GM12878 (cell line): Measurements from ENCODE around the gene OMP. TPM values are rescaled to one million over a fixed set of nuclear protein-coding genes. Genes with fewer than 3 reads are reported as not detected.

Experiments
- ATAC-seq: fragments of 200-7000 bp; cut with Tn5 transposase; 3 replicates; pipeline ENCODE4 v1.9.1; 2020; ENCODE audit warnings: mild to moderate bottlenecking, moderate library complexity
- BruUV-seq: library from RNA; stranded (reverse); fragments of 400-500 nt; replicated peaks from 2 replicates; lab custom pipeline; 2021; lab: Mats Ljungman, UMichigan
- CTCF ChIA-PET: fragments of 300-600 bp; sonication (Branson Sonifier 250); formaldehyde crosslinking; extraction: SDS; loops from one replicate; lab custom pipeline; 2021; ENCODE audit warnings: inconsistent platforms; lab: Yijun Ruan, JAX
- POLR2A ChIA-PET: fragments of 350-600 bp; formaldehyde crosslinking; extraction: SDS; loops from one replicate; lab custom pipeline; 2021; ENCODE audit warnings: inconsistent platforms; lab: Charles Lee
- RAD21 ChIA-PET: fragments of 300-600 bp; sonication (Branson Sonifier 250); formaldehyde crosslinking; loops from one replicate; lab custom pipeline; 2023; ENCODE audit warnings: antibody characterized with exemption; ENCODE audit not compliant: unreplicated experiment; lab: Charles Lee
- SMC1A ChIA-PET: fragments of 300-600 bp; sonication (Branson Sonifier 250); formaldehyde crosslinking; loops from one replicate; lab custom pipeline; 2023; ENCODE audit not compliant: unreplicated experiment, uncharacterized antibody; lab: Charles Lee
- DNase-seq: peaks from one replicate; pipeline ENCODE4 v3.0.0-alpha.2; 2011; ENCODE audit warnings: low read depth, low spot score
- FAIRE-seq: peaks from 3 replicates; lab custom pipeline; 2011; peaks lifted over from hg19 to GRCh38; lab: Jason Lieb, UNC
- H2AFZ ChIP-seq: 2 replicates; pipeline ENCODE4 v1.6.0; 2011; ENCODE audit warnings: low read depth, low read length, control low read depth; ENCODE audit not compliant: control insufficient read depth
- H3K27ac ChIP-seq: 2 replicates; pipeline ENCODE4 v1.5.1; 2011; ENCODE audit warnings: control low read depth; ENCODE audit not compliant: control insufficient read depth, insufficient read depth
- H3K27me3 ChIP-seq, 2 experiments: replicated peaks in 1 of 2; 2 replicates each; pipeline versions ENCODE4 v1.6.0 to v1.6.1; 2011; ENCODE audit warnings: low read length in 1 of 2; ENCODE audit not compliant: control insufficient read depth in 2 of 2, insufficient read depth in 2 of 2
- H3K36me3 ChIP-seq, 2 experiments: 2 replicates each; pipeline ENCODE4 v1.5.1; 2011; ENCODE audit warnings: low read length in 1 of 2; ENCODE audit not compliant: control insufficient read depth in 2 of 2, insufficient read depth in 2 of 2
- H3K4me1 ChIP-seq: 2 replicates; pipeline ENCODE4 v1.6.1; 2011; ENCODE audit warnings: mild to moderate bottlenecking, low read length, moderate library complexity, mixed read lengths; ENCODE audit not compliant: control insufficient read depth, insufficient read depth
- H3K4me2 ChIP-seq: 2 replicates; pipeline ENCODE4 v1.6.0; 2011; ENCODE audit warnings: control low read depth; ENCODE audit not compliant: control insufficient read depth, insufficient read depth
- H3K4me3 ChIP-seq: fragments of 200-600 bp; sonication (generic); 2 replicates; pipeline ENCODE4 v1.5.1; 2016
- H3K79me2 ChIP-seq: 2 replicates; pipeline ENCODE4 v1.6.0; 2011; ENCODE audit warnings: low read length; ENCODE audit not compliant: control insufficient read depth, insufficient read depth
- H3K9ac ChIP-seq: 2 replicates; pipeline ENCODE4 v1.8.0; 2011; ENCODE audit warnings: low read length, control low read depth, mixed read lengths; ENCODE audit not compliant: control insufficient read depth, insufficient read depth
- H3K9me3 ChIP-seq: replicated peaks from 3 replicates; pipeline ENCODE4 v1.5.1; 2011; ENCODE audit warnings: mild to moderate bottlenecking, low read length; ENCODE audit not compliant: control insufficient read depth, insufficient read depth
- H4K20me1 ChIP-seq: 2 replicates; pipeline ENCODE4 v1.6.0; 2011; ENCODE audit not compliant: control insufficient read depth, insufficient read depth
- ATF7 ChIP-seq: fragments of 450-650 bp; IDR thresholded peaks from 2 replicates; pipeline ENCODE4 v1.6.1; 2016; ENCODE audit warnings: low read depth, mild to moderate bottlenecking
- BACH1 ChIP-seq: fragments of 450-650 bp; IDR thresholded peaks from 2 replicates; pipeline ENCODE4 v1.6.1; 2017; ENCODE audit warnings: mild to moderate bottlenecking, borderline replicate concordance
- BRCA1 ChIP-seq: IDR thresholded peaks from 2 replicates; pipeline ENCODE4 v1.6.1; 2011; ENCODE audit warnings: low read depth, low read length, improper control_type of control experiment
- HDAC2 ChIP-seq: fragments of 200-600 bp; sonication (generic); IDR thresholded peaks from 2 replicates; pipeline ENCODE4 v1.6.1; 2017
- KLF5 ChIP-seq: fragments of 450-650 bp; IDR thresholded peaks from 2 replicates; pipeline ENCODE4 v1.6.1; 2014; ENCODE audit warnings: mild to moderate bottlenecking; ENCODE audit not compliant: partially characterized antibody
- NFIC ChIP-seq: IDR thresholded peaks from 2 replicates; pipeline ENCODE4 v1.6.1; 2012; ENCODE audit warnings: low read depth, mild to moderate bottlenecking, inconsistent platforms, low read length, moderate library complexity
- NFXL1 ChIP-seq: fragments of 450-650 bp; IDR thresholded peaks from 2 replicates; pipeline ENCODE4 v1.6.1; 2017; ENCODE audit warnings: antibody characterized with exemption, mild to moderate bottlenecking, borderline replicate concordance
- POLR2AphosphoS2 ChIP-seq: IDR thresholded peaks from 2 replicates; pipeline ENCODE4 v1.6.1; 2011; ENCODE audit warnings: low read depth, mild to moderate bottlenecking, low read length, improper control_type of control experiment, moderate library complexity
- TAF1 ChIP-seq: IDR thresholded peaks from 2 replicates; pipeline ENCODE4 v1.6.1; 2011; ENCODE audit warnings: mild to moderate bottlenecking, low read depth, low read length, borderline replicate concordance
- WRNIP1 ChIP-seq: IDR thresholded peaks from 2 replicates; pipeline ENCODE4 v1.6.1; 2011; ENCODE audit warnings: low read depth, low read length, improper control_type of control experiment, borderline replicate concordance
- ZNF274 ChIP-seq: IDR thresholded peaks from one replicate; pipeline ENCODE4 v1.8.0; 2011; ENCODE audit not compliant: insufficient read length, insufficient read depth
- WGBS: methylation state at CpG from one replicate; pipeline ENCODE4 v1.1.6; 2016; ENCODE audit warnings: low lambda C conversion rate; ENCODE audit not compliant: insufficient replicate concordance, insufficient coverage; ENCODE audit errors: missing lambda C conversion rate; 5-methylcytosine and 5-hydroxymethylcytosine counted together
- in situ Hi-C: fragments of 300-500 bp; cut with MboI; formaldehyde crosslinking; loops from 9 replicates; pipeline ENCODE4 v1.14.3; 2018; ENCODE audit warnings: mixed read lengths
- intact Hi-C: fragments of 100-400 bp; cut with micrococcal nuclease; formaldehyde crosslinking; loops from one replicate; pipeline ENCODE4 v1.14.2; 2022; ENCODE audit not compliant: unreplicated experiment
- polyA plus RNA-seq, 11 experiments: library from polyadenylated mRNA; depleted of rRNA in 4 of 11; unstranded in 6 of 11; stranded (reverse) in 5 of 11; fragments of >200 nt; fragmentation: Nextera tagmentation in 4 of 11; fragmentation: Illumina TruSeq in 1 of 11; extraction: Ambion mirVana in 4 of 11; extraction: Trizol in 1 of 11; gene quantifications; 1 replicate in 1 of 11; 2 replicates in 10 of 11; pipeline versions ENCODE4 v1.2.1 to v1.2.3, GENCODE V29; 2011 to 2016; ENCODE audit warnings: inconsistent platforms in 2 of 11, missing spikeins in 2 of 11, low read depth in 1 of 11
- total RNA-seq, 4 experiments: library from RNA; depleted of rRNA in 3 of 4; stranded (reverse); fragments of >200 nt in 3 of 4; fragmentation: Illumina TruSeq in 1 of 4; extraction: Trizol in 1 of 4; gene quantifications; 2 replicates each; pipeline versions ENCODE4 v1.2.1 to v1.2.3, GENCODE V29; 2013 to 2021
- TF ChIP-seq, protein P1 (sequence below): IDR thresholded peaks from 2 replicates; pipeline ENCODE4 v1.6.1; 2011; ENCODE audit warnings: mild to moderate bottlenecking, low read depth, low read length, moderate library complexity; ENCODE audit not compliant: insufficient replicate concordance
- TF ChIP-seq, protein P2 (sequence below): fragments of 450-650 bp; IDR thresholded peaks from 2 replicates; pipeline ENCODE4 v1.6.1; 2017; ENCODE audit warnings: borderline replicate concordance
- TF ChIP-seq, protein P3 (sequence below), 3 experiments: IDR thresholded peaks in 2 of 3; conservative IDR thresholded peaks in 1 of 3; 2 replicates each; pipeline ENCODE4 v1.5.1; 2011; ENCODE audit warnings: low read depth in 3 of 3, low read length in 3 of 3, mild to moderate bottlenecking in 3 of 3, control low read depth in 2 of 3, moderate library complexity in 2 of 3, inconsistent platforms in 1 of 3, mixed read lengths in 1 of 3; ENCODE audit not compliant: control insufficient read depth in 2 of 3, insufficient read depth in 1 of 3; ENCODE audit errors: extremely low read depth in 1 of 3

OMP gene
- total and polyA plus RNA-seq, 10 of the 15 experiments (the other 5 are each of a cell fraction or from before 2014, with no cell fraction given), result not detected

DNA sequence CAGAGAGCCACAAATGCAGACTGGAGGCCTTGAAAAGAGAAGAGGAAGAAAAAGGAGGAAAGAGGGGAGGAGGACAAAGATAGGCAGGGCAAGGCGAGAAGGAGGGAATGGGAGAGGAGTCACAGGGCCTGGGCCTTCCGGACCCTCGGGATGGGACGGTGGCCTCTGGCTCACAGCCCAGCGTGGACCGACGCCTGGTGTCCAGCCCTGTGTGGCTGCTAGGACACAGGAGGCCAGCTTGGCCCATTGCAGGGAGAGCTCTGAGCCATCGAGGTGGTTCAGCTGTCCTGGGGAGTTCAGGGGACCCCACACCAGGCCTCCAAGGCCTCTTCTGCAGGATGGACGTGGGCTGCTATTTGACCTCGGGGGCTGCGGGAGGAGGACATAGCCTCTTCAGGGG, 34.8 kb downstream of the OMP start:
- ChIA-PET POLR2A (no interaction called here), RAD21 (no interaction called here), SMC1A (no interaction called here), CTCF (interaction anchor here (0.8 kb wide), 1 partner anchor 11 kb away, joined by 3 read pairs; no protein-coding TSS in a partner anchor)
- no peaks in the 10 kb centered on the region; a peak in 2 of 4 replicates for H3K27me3 ChIP-seq
- in situ Hi-C loops, result no loop called here
- no peak for ATAC-seq
- no peak overlapping the region for H3K27ac ChIP-seq
- FAIRE-seq, result no peak
- WGBS, result 36% methylated on average over 11 of the region's 11 CpGs
- H3K4me1 ChIP-seq, result no peaks in the 10 kb centered on the region
- no peak overlapping the region for H3K9ac ChIP-seq
- TF ChIP-seq NFIC (no peak), BRCA1 (no peak)
- TF ChIP-seq, protein P1, sequence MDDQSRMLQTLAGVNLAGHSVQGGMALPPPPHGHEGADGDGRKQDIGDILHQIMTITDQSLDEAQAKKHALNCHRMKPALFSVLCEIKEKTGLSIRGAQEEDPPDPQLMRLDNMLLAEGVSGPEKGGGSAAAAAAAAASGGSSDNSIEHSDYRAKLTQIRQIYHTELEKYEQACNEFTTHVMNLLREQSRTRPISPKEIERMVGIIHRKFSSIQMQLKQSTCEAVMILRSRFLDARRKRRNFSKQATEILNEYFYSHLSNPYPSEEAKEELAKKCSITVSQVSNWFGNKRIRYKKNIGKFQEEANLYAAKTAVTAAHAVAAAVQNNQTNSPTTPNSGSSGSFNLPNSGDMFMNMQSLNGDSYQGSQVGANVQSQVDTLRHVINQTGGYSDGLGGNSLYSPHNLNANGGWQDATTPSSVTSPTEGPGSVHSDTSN, result no peak
- H4K20me1 ChIP-seq, result no peaks in the 10 kb centered on the region
- intact Hi-C loops, result no loop called here
- no peaks in the 10 kb centered on the region for H3K9me3 ChIP-seq
- no peak overlapping the region for H3K4me2 ChIP-seq
- no peak for DNase-seq
- BruUV-seq, result no TSS peak
- no peaks in the 10 kb centered on the region for H3K36me3 ChIP-seq
- no peaks in the 10 kb centered on the region for H3K79me2 ChIP-seq
- no peak overlapping the region for H2AFZ ChIP-seq
- no peak overlapping the region for H3K4me3 ChIP-seq

DNA sequence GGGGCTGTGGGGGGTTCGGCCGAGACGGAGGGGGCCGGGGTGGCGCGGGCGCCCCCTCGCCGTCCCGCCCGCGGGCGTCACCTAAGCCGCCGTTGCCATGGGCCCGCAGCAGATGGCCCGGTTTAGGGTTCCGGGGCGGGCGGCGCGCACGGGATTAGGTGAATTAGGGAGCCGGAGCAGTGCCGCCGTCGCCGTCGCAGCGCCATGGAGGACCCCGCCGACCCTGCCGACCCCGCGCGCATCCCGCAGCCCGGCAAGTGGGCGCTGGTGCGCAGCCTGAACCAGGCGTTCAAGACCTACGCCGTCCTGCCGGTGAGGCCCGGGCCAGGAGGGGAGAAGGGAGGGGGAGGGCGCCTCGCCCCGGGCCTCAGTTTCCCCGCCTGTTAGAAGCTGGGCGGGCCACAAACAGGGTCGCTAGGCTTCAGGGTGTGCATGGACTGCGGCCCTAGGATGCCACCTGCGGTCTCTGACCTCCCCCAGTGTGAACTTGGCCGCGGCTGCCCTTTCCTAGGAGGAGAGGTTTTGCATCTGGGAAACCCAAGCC, 35.5 kb downstream of the OMP start:
- WGBS, result 8% methylated on average over 51 of the region's 55 CpGs
- Histone ChIP-seq H3K27me3 (no peaks in the 10 kb centered on the region; a peak in 2 of 4 replicates), H3K9me3 (no peaks in the 10 kb centered on the region), H3K79me2 (no peaks in the 10 kb centered on the region), H3K4me3 (no peak overlapping the region), H4K20me1 (no peaks in the 10 kb centered on the region), H3K4me1 (no peaks in the 10 kb centered on the region), H3K4me2 (no peak overlapping the region), H2AFZ (no peak overlapping the region), H3K36me3 (no peaks in the 10 kb centered on the region), H3K9ac (no peak overlapping the region), H3K27ac (no peak overlapping the region)
- in situ Hi-C loops, result no loop called here
- intact Hi-C loops, result no loop called here
- SMC1A ChIA-PET, result no interaction called here
- FAIRE-seq, result no peak
- no TSS peak for BruUV-seq
- POLR2A ChIA-PET, result no interaction called here
- no peak for ATAC-seq
- CTCF ChIA-PET, result no interaction called here
- RAD21 ChIA-PET, result no interaction called here
- no peak for DNase-seq
- TF ChIP-seq NFXL1, result no peak
- TF ChIP-seq, protein P2, sequence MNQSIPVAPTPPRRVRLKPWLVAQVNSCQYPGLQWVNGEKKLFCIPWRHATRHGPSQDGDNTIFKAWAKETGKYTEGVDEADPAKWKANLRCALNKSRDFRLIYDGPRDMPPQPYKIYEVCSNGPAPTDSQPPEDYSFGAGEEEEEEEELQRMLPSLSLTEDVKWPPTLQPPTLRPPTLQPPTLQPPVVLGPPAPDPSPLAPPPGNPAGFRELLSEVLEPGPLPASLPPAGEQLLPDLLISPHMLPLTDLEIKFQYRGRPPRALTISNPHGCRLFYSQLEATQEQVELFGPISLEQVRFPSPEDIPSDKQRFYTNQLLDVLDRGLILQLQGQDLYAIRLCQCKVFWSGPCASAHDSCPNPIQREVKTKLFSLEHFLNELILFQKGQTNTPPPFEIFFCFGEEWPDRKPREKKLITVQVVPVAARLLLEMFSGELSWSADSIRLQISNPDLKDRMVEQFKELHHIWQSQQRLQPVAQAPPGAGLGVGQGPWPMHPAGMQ, result no peak
- TF ChIP-seq BACH1, result no peak
- TF ChIP-seq ZNF274, result no peak
- TF ChIP-seq POLR2AphosphoS2, result no peak
- TF ChIP-seq KLF5, result no peak
- TF ChIP-seq HDAC2, result no peak
- no peak for TF ChIP-seq TAF1
- no peak for TF ChIP-seq WRNIP1
- no peak for TF ChIP-seq ATF7
- TF ChIP-seq, protein P3, sequence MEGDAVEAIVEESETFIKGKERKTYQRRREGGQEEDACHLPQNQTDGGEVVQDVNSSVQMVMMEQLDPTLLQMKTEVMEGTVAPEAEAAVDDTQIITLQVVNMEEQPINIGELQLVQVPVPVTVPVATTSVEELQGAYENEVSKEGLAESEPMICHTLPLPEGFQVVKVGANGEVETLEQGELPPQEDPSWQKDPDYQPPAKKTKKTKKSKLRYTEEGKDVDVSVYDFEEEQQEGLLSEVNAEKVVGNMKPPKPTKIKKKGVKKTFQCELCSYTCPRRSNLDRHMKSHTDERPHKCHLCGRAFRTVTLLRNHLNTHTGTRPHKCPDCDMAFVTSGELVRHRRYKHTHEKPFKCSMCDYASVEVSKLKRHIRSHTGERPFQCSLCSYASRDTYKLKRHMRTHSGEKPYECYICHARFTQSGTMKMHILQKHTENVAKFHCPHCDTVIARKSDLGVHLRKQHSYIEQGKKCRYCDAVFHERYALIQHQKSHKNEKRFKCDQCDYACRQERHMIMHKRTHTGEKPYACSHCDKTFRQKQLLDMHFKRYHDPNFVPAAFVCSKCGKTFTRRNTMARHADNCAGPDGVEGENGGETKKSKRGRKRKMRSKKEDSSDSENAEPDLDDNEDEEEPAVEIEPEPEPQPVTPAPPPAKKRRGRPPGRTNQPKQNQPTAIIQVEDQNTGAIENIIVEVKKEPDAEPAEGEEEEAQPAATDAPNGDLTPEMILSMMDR (IDR thresholded peaks at IDR 0.05 in 2 of 3, conservative IDR thresholded peaks at IDR 0.05 in 1 of 3; ENCODE audit: control insufficient read depth in 2 of 3, extremely low read depth in 1 of 3, insufficient read depth in 1 of 3, low read depth in 3 of 3, low read length in 3 of 3), result no peak
